ENCODE results near the gene WTIP.
"Not testable (repeated sequence)": the region's sequence is repeated elsewhere in the genome, so short reads cannot be mapped to it uniquely, and the experiment has no call there.

The WTIP gene

GRCh38 chr19:34505321-34506025 lies 23.9 kb downstream of the WTIP start:
- no peak for TF ChIP-seq CTCF (conservative IDR thresholded peaks at IDR 0.05; ENCODE audit: low read depth, low read length)
- DNase-seq (ENCODE audit: low read depth), result no peak

GRCh38 chr19:34506026-34506370 lies 24.4 kb downstream of the WTIP start:
- TF ChIP-seq CTCF (conservative IDR thresholded peaks at IDR 0.05; ENCODE audit: low read depth, low read length), result no peak
- no peak overlapping the region for H3K4me3 ChIP-seq (ENCODE audit: low read length)
- no peak for DNase-seq (ENCODE audit: low read depth)

More at GRCh38 chr19:34505321-34506025, 23.9 kb downstream of the WTIP start:
- no peak overlapping the region for H3K4me3 ChIP-seq (ENCODE audit: low read length)

- no peak for TF ChIP-seq CTCF (conservative IDR thresholded peaks at IDR 0.05; ENCODE audit: low read depth, low read length)
- no peak overlapping the region for H3K4me3 ChIP-seq (ENCODE audit: low read length)
- no peak for DNase-seq (ENCODE audit: low read depth)
Observed at GRCh38 chr19:34507414-34508067, 26.0 kb downstream of the WTIP start.

GRCh38 chr19:34508540-34508939 lies 27.0 kb downstream of the WTIP start:
- H3K4me3 ChIP-seq (ENCODE audit: low read length), result no peak overlapping the region
- no peak for DNase-seq (ENCODE audit: low read depth)
- no peak for TF ChIP-seq CTCF (conservative IDR thresholded peaks at IDR 0.05; ENCODE audit: low read depth, low read length)

- DNase-seq (ENCODE audit: low read depth); H3K4me3 ChIP-seq (ENCODE audit: low read length): not testable (repeated sequence)
Observed at GRCh38 chr19:34510904-34511303, 29.3 kb downstream of the WTIP start.

- DNase-seq (ENCODE audit: low read depth), result no peak
- TF ChIP-seq CTCF (conservative IDR thresholded peaks at IDR 0.05; ENCODE audit: low read depth, low read length), result no peak
- no peak overlapping the region for H3K4me3 ChIP-seq (ENCODE audit: low read length)
Observed at GRCh38 chr19:34512254-34512822, 30.8 kb downstream of the WTIP start.

GRCh38 chr19:34513767-34514166 lies 32.2 kb downstream of the WTIP start:
- DNase-seq (ENCODE audit: low read depth), result no peak
- no peak overlapping the region for H3K4me3 ChIP-seq (ENCODE audit: low read length)
- no peak for TF ChIP-seq CTCF (conservative IDR thresholded peaks at IDR 0.05; ENCODE audit: low read depth, low read length)
